Measurements from ENCODE around the gene MYLK3.
"Not testable (repeated sequence)": the region's sequence is repeated elsewhere in the genome, so short reads cannot be mapped to it uniquely, and the experiment has no call there.

Gene MYLK3

GRCh38 chr16:46686815-46687473 lies 61.2 kb downstream of the MYLK3 start:
- DNase-seq (ENCODE audit: insufficient read length) (no peak), FAIRE-seq (peak; percentile 40)
- TF ChIP-seq POLR2A (IDR thresholded peaks at IDR 0.05; ENCODE audit: low read depth, low read length), result no peak
- TF ChIP-seq POLR2AphosphoS5 (IDR thresholded peaks at IDR 0.05; ENCODE audit: low read depth, low read length), result no peak
- TF ChIP-seq TAF1 (IDR thresholded peaks at IDR 0.05; ENCODE audit: borderline replicate concordance, low read depth, low read length), result no peak

- FAIRE-seq, result not testable (repeated sequence)
Measured at GRCh38 chr16:46681867-46682266, 66.3 kb downstream of the MYLK3 start.

GRCh38 chr16:46677943-46678342 lies 70.2 kb downstream of the MYLK3 start:
- not testable (repeated sequence) for DNase-seq (ENCODE audit: insufficient read length); FAIRE-seq

More at GRCh38 chr16:46681867-46682266, 66.3 kb downstream of the MYLK3 start:
- not testable (repeated sequence) for DNase-seq (ENCODE audit: insufficient read length)

DNA sequence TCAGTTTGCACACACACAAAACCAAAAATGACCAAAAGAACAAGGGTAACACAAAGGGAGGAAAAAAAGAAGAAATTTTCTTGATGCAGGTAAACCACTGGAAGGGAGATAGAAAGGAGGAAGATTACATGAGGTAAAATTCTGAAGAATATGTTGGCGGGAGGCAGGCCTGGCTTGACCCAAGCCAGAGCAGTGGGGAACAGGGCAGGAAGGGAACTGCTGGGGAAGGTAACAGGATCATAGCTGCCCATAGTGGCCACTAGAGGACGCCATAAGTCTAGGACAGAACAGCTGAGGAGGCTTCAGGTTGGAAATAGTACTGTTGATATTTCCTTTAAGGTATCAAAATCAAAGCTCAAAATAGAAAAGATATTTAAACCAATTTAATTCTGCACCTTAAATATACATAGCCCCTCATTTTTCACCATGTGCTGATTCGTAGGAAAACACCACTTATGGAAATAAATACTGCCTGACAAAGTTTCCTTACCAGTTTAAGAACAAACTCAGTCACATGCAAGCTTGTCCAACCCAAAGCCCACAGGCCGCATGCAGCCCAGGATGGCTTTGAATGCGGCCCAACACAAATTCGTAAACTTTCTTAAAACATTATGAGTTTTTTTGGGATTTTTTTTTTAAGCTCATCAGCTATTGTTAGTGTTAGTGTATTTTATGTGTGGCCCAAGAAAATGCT lies 74.7 kb downstream of the MYLK3 start:
- DNase-seq (ENCODE audit: insufficient read length) (peak; percentile 34), FAIRE-seq (peak; percentile 50)
- TF ChIP-seq POLR2A (IDR thresholded peaks at IDR 0.05; ENCODE audit: low read depth, low read length) (no peak), TAF1 (IDR thresholded peaks at IDR 0.05; ENCODE audit: borderline replicate concordance, low read depth, low read length) (no peak), POLR2AphosphoS5 (IDR thresholded peaks at IDR 0.05; ENCODE audit: low read depth, low read length) (no peak)

GRCh38 chr16:46662123-46662522 lies 86.0 kb downstream of the MYLK3 start:
- no peak for DNase-seq (ENCODE audit: insufficient read length)
- no peak for FAIRE-seq
- no peak for TF ChIP-seq POLR2A (IDR thresholded peaks at IDR 0.05; ENCODE audit: low read depth, low read length)
- no peak for TF ChIP-seq POLR2AphosphoS5 (IDR thresholded peaks at IDR 0.05; ENCODE audit: low read depth, low read length)
- no peak for TF ChIP-seq TAF1 (IDR thresholded peaks at IDR 0.05; ENCODE audit: borderline replicate concordance, low read depth, low read length)

GRCh38 chr16:46658925-46659324 lies 89.2 kb downstream of the MYLK3 start:
- peak; percentile 92 for FAIRE-seq
- peak; percentile 31 for DNase-seq (ENCODE audit: insufficient read length)
- TF ChIP-seq POLR2AphosphoS5 (IDR thresholded peaks at IDR 0.05; ENCODE audit: low read depth, low read length) (peak; percentile 41; the same call in 1 of the 2 replicates), POLR2A (IDR thresholded peaks at IDR 0.05; ENCODE audit: low read depth, low read length) (0 out of 2 replicates have a peak, but pooled peaks have one; percentile 24), TAF1 (IDR thresholded peaks at IDR 0.05; ENCODE audit: borderline replicate concordance, low read depth, low read length) (0 out of 2 replicates have a peak, but pooled peaks have one; percentile 19)
